H1 (cell line): ENCODE data around the gene CPXM2. TPM values are rescaled to one million over a fixed set of nuclear protein-coding genes. Genes with fewer than 3 reads are reported as not detected.

Experiments
- CHD7 ChIP-seq: fragments of 300-600 bp; sonication (generic); IDR thresholded peaks from 2 replicates; pipeline ENCODE4 v1.7.1; 2012; ENCODE audit warnings: low read length, moderate library complexity, mild to moderate bottlenecking, inconsistent platforms; ENCODE audit not compliant: insufficient replicate concordance
- RNF2 ChIP-seq: fragments of 200-900, 300-1000 bp; sonication (generic); IDR thresholded peaks from 2 replicates; pipeline ENCODE4 v1.7.1; 2016; ENCODE audit warnings: borderline replicate concordance, low read depth, mild to moderate bottlenecking, antibody characterized with exemption, low read length; ENCODE audit not compliant: poor library complexity, severe bottlenecking; ENCODE audit errors: missing control alignments
- USF2 ChIP-seq: IDR thresholded peaks from 2 replicates; pipeline ENCODE4 v1.6.1; 2011; ENCODE audit warnings: low read length, improper control_type of control experiment
- polyA plus RNA-seq, 7 experiments: library from polyadenylated mRNA; depleted of rRNA in 3 of 7; stranded (reverse) in 5 of 7; unstranded in 2 of 7; fragments of >200 nt in 5 of 7; fragments of 200-250 nt in 2 of 7; gene quantifications; 1 replicate in 5 of 7; 2 replicates in 1 of 7; 4 replicates in 1 of 7; pipeline versions ENCODE4 v1.2.1 to v1.2.3, GENCODE V29; 2011 to 2013; ENCODE audit warnings: missing spikeins in 2 of 7, mixed read lengths in 2 of 7
- total RNA-seq: library from RNA; stranded (reverse); fragmentation: NEBNext Ultra II Directional; extraction: Animal tissue kit (Norgen Biotek cat#: 25700); gene quantifications from 2 replicates; pipeline ENCODE4 v1.2.1, GENCODE V29; 2021

CPXM2 gene
- total and polyA plus RNA-seq, 2 of the 8 experiments (the other 6 are each of a cell fraction or from before 2014, with no cell fraction given) = 2.4 to 2.9 TPM

GRCh38 chr10:123857616-123858015, 34.0 kb downstream of the CPXM2 start (continued):
- TF ChIP-seq RNF2 (no peak), CHD7 (no peak), USF2 (no peak)
